H1 (cell line): Measurements from ENCODE around the gene GAN. TPM values are rescaled to one million over a fixed set of nuclear protein-coding genes. Genes with fewer than 3 reads are reported as not detected.
A peak's percentile ranks its signal among the peaks of the same experiment; 100 is the strongest.

Experiments
- CTCF ChIA-PET: fragments of 300-600 bp; sonication (Branson Sonifier 250); formaldehyde crosslinking; loops from one replicate; lab custom pipeline; 2021; ENCODE audit not compliant: partially characterized antibody; lab: Charles Lee
- POLR2A ChIA-PET: fragments of 300-600 bp; sonication (Branson Sonifier 250); formaldehyde crosslinking; loops from one replicate; lab custom pipeline; 2021; ENCODE audit warnings: inconsistent platforms; ENCODE audit not compliant: partially characterized antibody; lab: Charles Lee
- DNase-seq, 2 experiments: peaks; one replicate each; pipeline versions ENCODE4 v3.0.0 to v3.0.0-alpha.2; 2010 to 2022; ENCODE audit warnings: low spot score in 2 of 2, low read depth in 1 of 2, mixed read lengths in 1 of 2
- FAIRE-seq: peaks from 2 replicates; lab custom pipeline; 2011; peaks lifted over from hg19 to GRCh38; lab: Jason Lieb, UNC
- H2AFZ ChIP-seq: 2 replicates; pipeline ENCODE4 v1.8.1; 2012; ENCODE audit warnings: low read length, inconsistent platforms
- H2AK5ac ChIP-seq: 2 replicates; pipeline ENCODE4 v1.6.1; 2013; ENCODE audit warnings: low read depth, low read length
- H2BK120ac ChIP-seq: replicated peaks from 2 replicates; pipeline ENCODE3; 2013; ENCODE audit warnings: low read depth, low read length, inconsistent platforms
- H2BK12ac ChIP-seq: 2 replicates; pipeline ENCODE4 v1.6.1; 2013; ENCODE audit warnings: low read depth, low read length
- H2BK15ac ChIP-seq: 2 replicates; pipeline ENCODE4 v1.6.1; 2013; ENCODE audit warnings: low read length
- H2BK20ac ChIP-seq: 2 replicates; pipeline ENCODE4 v1.6.1; 2013; ENCODE audit warnings: low read length
- H2BK5ac ChIP-seq: 2 replicates; pipeline ENCODE4 v1.6.1; 2013; ENCODE audit warnings: low read depth, low read length
- H3K14ac ChIP-seq: 2 replicates; pipeline ENCODE4 v1.6.1; 2013; ENCODE audit warnings: inconsistent platforms; ENCODE audit not compliant: insufficient read length
- H3K18ac ChIP-seq: 2 replicates; pipeline ENCODE4 v1.6.1; 2013; ENCODE audit warnings: low read length; ENCODE audit errors: extremely low read depth
- H3K23ac ChIP-seq: 2 replicates; pipeline ENCODE4 v1.6.1; 2013; ENCODE audit warnings: inconsistent platforms; ENCODE audit not compliant: insufficient read length
- H3K23me2 ChIP-seq: 2 replicates; pipeline ENCODE4 v1.6.1; 2013; ENCODE audit warnings: low read depth, low read length
- H3K27ac ChIP-seq: 2 replicates; pipeline ENCODE4 v1.6.1; 2011; ENCODE audit warnings: low read depth, low read length, inconsistent platforms
- H3K27me3 ChIP-seq, 4 experiments: replicated peaks in 1 of 4; 1 replicate in 1 of 4; 2 replicates in 3 of 4; pipeline versions ENCODE4 v1.6.1 to v1.8.1; 2011 to 2013; ENCODE audit warnings: low read length in 3 of 4, mild to moderate bottlenecking in 3 of 4, inconsistent platforms in 2 of 4, mixed read lengths in 2 of 4, moderate library complexity in 1 of 4; ENCODE audit not compliant: control insufficient read depth in 3 of 4, insufficient read depth in 3 of 4; ENCODE audit errors: extremely low read depth in 1 of 4
- H3K36me3 ChIP-seq, 4 experiments: 2 replicates each; pipeline versions ENCODE4 v1.6.1 to v1.8.1; 2011 to 2013; ENCODE audit warnings: mild to moderate bottlenecking in 4 of 4, low read length in 3 of 4, moderate library complexity in 2 of 4, control low read depth in 1 of 4, inconsistent platforms in 1 of 4; ENCODE audit not compliant: insufficient read depth in 4 of 4, control insufficient read depth in 2 of 4
- H3K4ac ChIP-seq: replicated peaks from 2 replicates; pipeline ENCODE3; 2013; ENCODE audit warnings: low read length, low read depth, mixed read lengths, inconsistent platforms; ENCODE audit not compliant: insufficient read length
- H3K4me1 ChIP-seq, 4 experiments: replicated peaks in 1 of 4; 1 replicate in 1 of 4; 2 replicates in 3 of 4; pipeline versions ENCODE4 v1.6.1 to v1.8.1; 2011 to 2013; ENCODE audit warnings: low read length in 3 of 4, inconsistent platforms in 2 of 4, mixed read lengths in 1 of 4; ENCODE audit not compliant: insufficient read depth in 4 of 4, control insufficient read depth in 3 of 4
- H3K4me2 ChIP-seq, 2 experiments: 2 replicates each; pipeline versions ENCODE4 v1.6.1 to v1.8.1; 2011 to 2013; ENCODE audit warnings: low read depth in 2 of 2, low read length in 2 of 2, control low read depth in 1 of 2, inconsistent platforms in 1 of 2, mild to moderate bottlenecking in 1 of 2; ENCODE audit not compliant: insufficient read depth in 1 of 2
- H3K4me3 ChIP-seq, 4 experiments: fragments of 200-600, 300-600 bp in 1 of 4; sonication (generic), shearing (Covaris generic), sonication (Bioruptor Twin) in 1 of 4; 2 replicates each; pipeline versions ENCODE4 v1.5.1 to v1.8.1; 2011 to 2016; ENCODE audit warnings: low read length in 4 of 4, low read depth in 3 of 4, control low read depth in 2 of 4, inconsistent platforms in 2 of 4, mild to moderate bottlenecking in 2 of 4, mixed read lengths in 1 of 4, moderate library complexity in 1 of 4; ENCODE audit not compliant: insufficient read depth in 2 of 4; ENCODE audit errors: extremely low read depth in 1 of 4
- H3K56ac ChIP-seq: replicated peaks from 2 replicates; pipeline ENCODE3; 2013; ENCODE audit warnings: low read depth, mild to moderate bottlenecking, mixed read lengths, low read length, inconsistent platforms; ENCODE audit not compliant: insufficient read length
- H3K79me1 ChIP-seq: 2 replicates; pipeline ENCODE4 v1.6.1; 2013; ENCODE audit warnings: low read depth, low read length, control low read depth
- H3K79me2 ChIP-seq, 2 experiments: 2 replicates each; pipeline versions ENCODE4 v1.6.1 to v1.8.1; 2012 to 2013; ENCODE audit warnings: low read length in 2 of 2, mild to moderate bottlenecking in 2 of 2, inconsistent platforms in 1 of 2; ENCODE audit not compliant: insufficient read depth in 2 of 2, control insufficient read depth in 1 of 2
- H3K9ac ChIP-seq, 4 experiments: replicated peaks in 1 of 4; 1 replicate in 1 of 4; 2 replicates in 3 of 4; pipeline versions ENCODE4 v1.6.1 to v1.8.1; 2011 to 2013; ENCODE audit warnings: low read depth in 3 of 4, low read length in 3 of 4, control low read depth in 2 of 4, mild to moderate bottlenecking in 2 of 4, moderate library complexity in 2 of 4, inconsistent platforms in 1 of 4; ENCODE audit errors: extremely low read depth in 1 of 4
- H3K9me3 ChIP-seq, 2 experiments: 2 replicates each; pipeline versions ENCODE4 v1.6.1 to v1.8.1; 2012 to 2013; ENCODE audit warnings: mild to moderate bottlenecking in 2 of 2, moderate library complexity in 2 of 2, control low read depth in 1 of 2, inconsistent platforms in 1 of 2, low read depth in 1 of 2, low read length in 1 of 2, mixed read lengths in 1 of 2; ENCODE audit not compliant: insufficient read depth in 2 of 2
- H4K20me1 ChIP-seq, 2 experiments: replicated peaks in 1 of 2; 2 replicates each; pipeline versions ENCODE3 to v1.8.1; 2011 to 2013; ENCODE audit warnings: inconsistent platforms in 2 of 2, low read length in 2 of 2, mild to moderate bottlenecking in 1 of 2; ENCODE audit not compliant: insufficient read depth in 2 of 2, control insufficient read depth in 1 of 2
- H4K5ac ChIP-seq: 2 replicates; pipeline ENCODE4 v1.6.1; 2013; ENCODE audit warnings: low read length, low read depth, mixed read lengths, inconsistent platforms; ENCODE audit not compliant: insufficient read length
- H4K8ac ChIP-seq: 2 replicates; pipeline ENCODE4 v1.8.0; 2013; ENCODE audit warnings: mild to moderate bottlenecking, moderate library complexity, low read length, inconsistent platforms; ENCODE audit not compliant: insufficient read depth; ENCODE audit errors: extremely low read depth
- H4K91ac ChIP-seq: replicated peaks from 2 replicates; pipeline ENCODE3; 2013; ENCODE audit warnings: low read length, mixed read lengths, inconsistent platforms; ENCODE audit not compliant: insufficient read length
- ATF2 ChIP-seq: IDR thresholded peaks from 2 replicates; pipeline ENCODE4 v1.6.1; 2012; ENCODE audit warnings: low read length, inconsistent platforms
- CHD1 ChIP-seq: IDR thresholded peaks from 2 replicates; pipeline ENCODE4 v1.6.1; 2012; ENCODE audit warnings: low read depth, low read length, improper control_type of control experiment
- HDAC6 ChIP-seq: IDR thresholded peaks from one replicate; pipeline ENCODE4 v1.7.1; 2012; ENCODE audit warnings: low read depth, mild to moderate bottlenecking, inconsistent platforms, low read length, moderate library complexity
- JUND ChIP-seq: IDR thresholded peaks from 2 replicates; pipeline ENCODE4 v1.6.1; 2011; ENCODE audit warnings: mild to moderate bottlenecking, improper control_type of control experiment, low read length
- MAFK ChIP-seq: IDR thresholded peaks from 2 replicates; pipeline ENCODE4 v1.6.1; 2012; ENCODE audit warnings: low read depth, mild to moderate bottlenecking, improper control_type of control experiment, low read length
- NANOG ChIP-seq: IDR thresholded peaks from 2 replicates; pipeline ENCODE4 v1.6.1; 2011; ENCODE audit warnings: low read length, low read depth, mild to moderate bottlenecking, inconsistent platforms; ENCODE audit not compliant: insufficient read depth, poor library complexity, severe bottlenecking
- PHF8 ChIP-seq: fragments of 200-600 bp; sonication (generic); conservative IDR thresholded peaks from 2 replicates; pipeline ENCODE4 v1.7.1; 2012; ENCODE audit warnings: low read depth, mild to moderate bottlenecking, inconsistent platforms, low read length, moderate library complexity
- RXRA ChIP-seq: IDR thresholded peaks from 2 replicates; pipeline ENCODE4 v1.6.1; 2011; ENCODE audit warnings: low read depth, mild to moderate bottlenecking, low read length, moderate library complexity; ENCODE audit not compliant: insufficient read depth
- WGBS, 2 experiments: shearing (Covaris generic) in 1 of 2; methylation state at CpG; one replicate each; pipeline versions ENCODE4 v1.1.6 to v1.1.7; 2013 to 2015; ENCODE audit warnings: low lambda C conversion rate in 2 of 2, mixed read lengths in 2 of 2, inconsistent platforms in 1 of 2, low coverage in 1 of 2, missing lambda C conversion rate in 1 of 2; ENCODE audit not compliant: insufficient replicate concordance in 2 of 2, insufficient coverage in 1 of 2, insufficient read length in 1 of 2; ENCODE audit errors: extremely low coverage in 1 of 2, missing lambda C conversion rate in 1 of 2; 5-methylcytosine and 5-hydroxymethylcytosine counted together
- polyA plus RNA-seq, 7 experiments: library from polyadenylated mRNA; depleted of rRNA in 3 of 7; stranded (reverse) in 5 of 7; unstranded in 2 of 7; fragments of >200 nt in 5 of 7; fragments of 200-250 nt in 2 of 7; gene quantifications; 1 replicate in 5 of 7; 2 replicates in 1 of 7; 4 replicates in 1 of 7; pipeline versions ENCODE4 v1.2.1 to v1.2.3, GENCODE V29; 2011 to 2013; ENCODE audit warnings: missing spikeins in 2 of 7, mixed read lengths in 2 of 7
- total RNA-seq: library from RNA; stranded (reverse); fragmentation: NEBNext Ultra II Directional; extraction: Animal tissue kit (Norgen Biotek cat#: 25700); gene quantifications from 2 replicates; pipeline ENCODE4 v1.2.1, GENCODE V29; 2021

Gene GAN
- total and polyA plus RNA-seq, 2 of the 8 experiments (the other 6 are each of a cell fraction or from before 2014, with no cell fraction given), result 4.5 to 23.9 TPM

- Histone ChIP-seq H2AFZ (peak overlapping the region; percentile 70; the same call in 1 of the 2 replicates), H3K4me3 (no peak overlapping the region), H3K23me2 (no peaks in the 10 kb centered on the region), H3K27me3 (no peaks in the 10 kb centered on the region; a peak in 1 of 7 replicates), H3K4me2 (no peak overlapping the region), H2BK5ac (no peak overlapping the region), H2BK15ac (no peak overlapping the region), H3K4me1 (peaks cover 0 to 4% (median 3%) of the 10 kb centered on the region in 4 experiments; a peak in 2 of 7 replicates), H3K56ac (no peak overlapping the region), H2BK120ac (no peak overlapping the region), H3K79me1 (no peaks in the 10 kb centered on the region)
- FAIRE-seq (no peak), DNase-seq (no peak)
- TF ChIP-seq MAFK (no peak), NANOG (no peak), ATF2 (no peak), JUND (no peak), RXRA (no peak), PHF8 (no peak), CHD1 (no peak), HDAC6 (no peak)
- TF ChIP-seq, all 59 proteins: peak for 0
- CTCF ChIA-PET, result interaction anchor here (0.6 to 1.9 kb wide), 3 partner anchors 9 to 28 kb away, joined by 3 to 5 read pairs (median 3); no protein-coding TSS in a partner anchor
- Histone ChIP-seq H2BK20ac (no peak overlapping the region), H4K20me1 (no peaks in the 10 kb centered on the region), H2AK5ac (no peak overlapping the region), H3K23ac (no peak overlapping the region), H3K18ac (no peak overlapping the region), H3K14ac (no peak overlapping the region), H3K79me2 (no peaks in the 10 kb centered on the region), H3K9me3 (no peaks in the 10 kb centered on the region), H2BK12ac (peak overlapping the region; percentile 33; the same call in 1 of the 2 replicates), H4K8ac (no peak overlapping the region; the same call in 1 of the 2 replicates), H3K9ac (no peak overlapping the region), H3K36me3 (no peaks in the 10 kb centered on the region), H4K91ac (no peak overlapping the region), H4K5ac (no peak overlapping the region), H3K4ac (no peak overlapping the region), H3K27ac (no peak overlapping the region)
- WGBS, 2 experiments, result 90% methylated on average over 10 of the region's 10 CpGs; no CpG with 5 or more reads in 1 of the 2 experiments
- POLR2A ChIA-PET, result no interaction called here
Observed at GRCh38 chr16:81437865-81438264, 123.1 kb downstream of the GAN start.
